BJ (cell line): ENCODE measurements around the gene WWC1. TPM values are rescaled to one million over a fixed set of nuclear protein-coding genes. Genes with fewer than 3 reads are reported as not detected.

Experiments
- CTCF ChIA-PET: fragments of 350-600 bp; formaldehyde crosslinking; extraction: SDS; loops from one replicate; lab custom pipeline; 2021; ENCODE audit warnings: antibody characterized with exemption, inconsistent platforms; lab: Yijun Ruan, JAX
- POLR2A ChIA-PET: fragments of 300-600 bp; sonication (Branson Sonifier 250); formaldehyde crosslinking; extraction: SDS; loops from one replicate; lab custom pipeline; 2021; ENCODE audit warnings: antibody characterized with exemption; lab: Charles Lee
- DNase-seq: peaks from one replicate; pipeline ENCODE4 v3.0.0-alpha.2; 2011; ENCODE audit warnings: low read depth
- H3K27me3 ChIP-seq: 2 replicates; pipeline ENCODE4 v1.6.0; 2011; ENCODE audit warnings: low read length; ENCODE audit not compliant: control insufficient read depth, insufficient read depth
- H3K36me3 ChIP-seq: 2 replicates; pipeline ENCODE4 v1.5.1; 2011; ENCODE audit warnings: low read length; ENCODE audit not compliant: control insufficient read depth, insufficient read depth
- H3K4me3 ChIP-seq: 2 replicates; pipeline ENCODE4 v1.5.1; 2011; ENCODE audit warnings: low read depth, mild to moderate bottlenecking, control low read depth, low read length
- CTCF ChIP-seq: IDR thresholded peaks from 2 replicates; pipeline ENCODE4 v1.5.1; 2011; ENCODE audit warnings: low read depth, mild to moderate bottlenecking, control low read depth, inconsistent platforms, low read length, moderate library complexity; ENCODE audit not compliant: insufficient read depth
- polyA plus RNA-seq: library from polyadenylated mRNA; depleted of rRNA; stranded (reverse); fragments of >200 nt; gene quantifications from 2 replicates; pipeline ENCODE4 v1.2.3, GENCODE V29; 2011

The WWC1 gene
- polyA plus RNA-seq, 1 experiment: 1.4 TPM

GRCh38 chr5:168480601-168481000 lies 189.2 kb downstream of the WWC1 start:
- H3K27me3 ChIP-seq: no peaks in the 10 kb centered on the region
- H3K36me3 ChIP-seq: no peaks in the 10 kb centered on the region
- ChIA-PET CTCF (interaction anchor here (1.0 kb wide), 1 partner anchor 9 kb away, joined by 3 read pairs; no protein-coding TSS in a partner anchor), POLR2A (no interaction called here)
- H3K4me3 ChIP-seq: no peak overlapping the region
- TF ChIP-seq CTCF: no peak
- DNase-seq: no peak

- Histone ChIP-seq H3K27me3 (no peaks in the 10 kb centered on the region), H3K4me3 (no peak overlapping the region), H3K36me3 (no peaks in the 10 kb centered on the region)
- CTCF ChIA-PET: interaction anchor here (1.0 kb wide), 1 partner anchor 9 kb away, joined by 3 read pairs; no protein-coding TSS in a partner anchor
- DNase-seq: no peak
- POLR2A ChIA-PET: no interaction called here
- TF ChIP-seq CTCF: no peak
These were observed 189.9 kb downstream of the WWC1 start for GRCh38 chr5:168481330-168481788.

GRCh38 chr5:168482361-168482760 lies 190.9 kb downstream of the WWC1 start:
- no peak for TF ChIP-seq CTCF
- ChIA-PET CTCF (no interaction called here), POLR2A (no interaction called here)
- Histone ChIP-seq H3K27me3 (no peaks in the 10 kb centered on the region), H3K36me3 (no peaks in the 10 kb centered on the region), H3K4me3 (no peak overlapping the region)
- DNase-seq: no peak

- ChIA-PET CTCF (interaction anchor here (0.9 to 2.8 kb wide), 9 partner anchors 9 to 219 kb away, joined by 3 to 17 read pairs (median 4); no protein-coding TSS in a partner anchor), POLR2A (no interaction called here)
- H3K36me3 ChIP-seq: peaks cover 15% of the 10 kb centered on the region
- peak; percentile 99 for TF ChIP-seq CTCF
- no peak for DNase-seq
- peak within 1 kb of the TSS; percentile 87 for H3K4me3 ChIP-seq
- no peaks in the 10 kb centered on the region for H3K27me3 ChIP-seq
These were observed 194.9 kb downstream of the WWC1 start, which contains the start of gene RARS1 for GRCh38 chr5:168486136-168486879. RARS1 (plus strand) TSS chr5:168486471; CDS start chr5:168486499, 28 bp downstream.

GRCh38 chr5:168489059-168489458 lies 197.6 kb downstream of the WWC1 start:
- no peak for DNase-seq
- no peak for TF ChIP-seq CTCF
- peaks cover 20% of the 10 kb centered on the region for H3K36me3 ChIP-seq
- no peaks in the 10 kb centered on the region for H3K27me3 ChIP-seq
- H3K4me3 ChIP-seq: no peak overlapping the region
- ChIA-PET CTCF (interaction anchor here (1.2 kb wide), 1 partner anchor 182 kb away, joined by 3 read pairs; no protein-coding TSS in a partner anchor), POLR2A (interaction anchor here (0.6 kb wide), 1 partner anchor 185 kb away, joined by 7 read pairs; no protein-coding TSS in a partner anchor)
